AML-193 (cell line): ENCODE data around the gene SRGAP2.
"Not testable (repeated sequence)": the region's sequence is repeated elsewhere in the genome, so short reads cannot be mapped to it uniquely, and the experiment has no call there.

Source experiments
- DNase-seq, 2 experiments: peaks; one replicate each; lab custom pipeline; 2025; lab: John Stamatoyannopoulos, UW

Gene SRGAP2

DNA sequence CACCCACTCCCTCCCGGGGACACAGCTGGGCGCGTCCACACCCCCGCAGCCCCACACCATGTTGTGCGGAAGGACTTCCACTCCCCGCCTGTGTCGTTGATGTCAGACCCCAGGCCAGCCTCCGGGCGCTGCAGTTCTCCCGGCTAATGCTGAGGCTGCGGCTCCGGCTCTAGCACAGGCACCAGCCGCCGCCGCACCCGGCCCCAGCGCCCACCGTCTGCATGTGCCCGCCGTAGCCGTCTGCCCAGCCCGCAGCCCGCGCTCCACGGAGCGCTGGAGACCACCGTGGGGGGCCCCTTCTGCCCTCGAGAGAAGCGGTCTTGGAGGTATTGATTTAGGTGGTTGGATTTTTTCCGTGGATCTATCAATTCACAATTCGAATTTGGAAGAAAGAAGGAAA lies 2.2 kb downstream of the SRGAP2 start:
- not testable (repeated sequence) for DNase-seq

DNA sequence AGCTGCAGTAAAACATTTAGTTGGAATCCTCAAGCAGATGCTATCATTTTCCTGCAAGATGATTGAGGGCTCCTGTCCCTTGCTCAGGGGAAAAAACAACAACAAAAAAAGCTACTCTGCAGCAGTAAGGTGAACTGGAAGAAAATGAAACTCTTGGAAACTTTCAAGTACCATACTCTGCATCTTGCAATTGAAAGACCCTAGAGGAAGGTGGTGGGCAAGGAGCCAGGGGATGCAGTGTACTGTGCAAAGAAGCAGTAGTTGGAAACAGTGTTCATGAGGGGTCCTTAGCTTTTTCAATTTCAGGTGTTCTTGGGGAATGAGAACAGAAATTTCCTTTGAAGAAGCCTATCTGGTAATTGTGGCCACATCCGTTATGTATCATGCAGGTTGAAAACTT lies 7.5 kb downstream of the SRGAP2 start:
- DNase-seq, result not testable (repeated sequence)

DNA sequence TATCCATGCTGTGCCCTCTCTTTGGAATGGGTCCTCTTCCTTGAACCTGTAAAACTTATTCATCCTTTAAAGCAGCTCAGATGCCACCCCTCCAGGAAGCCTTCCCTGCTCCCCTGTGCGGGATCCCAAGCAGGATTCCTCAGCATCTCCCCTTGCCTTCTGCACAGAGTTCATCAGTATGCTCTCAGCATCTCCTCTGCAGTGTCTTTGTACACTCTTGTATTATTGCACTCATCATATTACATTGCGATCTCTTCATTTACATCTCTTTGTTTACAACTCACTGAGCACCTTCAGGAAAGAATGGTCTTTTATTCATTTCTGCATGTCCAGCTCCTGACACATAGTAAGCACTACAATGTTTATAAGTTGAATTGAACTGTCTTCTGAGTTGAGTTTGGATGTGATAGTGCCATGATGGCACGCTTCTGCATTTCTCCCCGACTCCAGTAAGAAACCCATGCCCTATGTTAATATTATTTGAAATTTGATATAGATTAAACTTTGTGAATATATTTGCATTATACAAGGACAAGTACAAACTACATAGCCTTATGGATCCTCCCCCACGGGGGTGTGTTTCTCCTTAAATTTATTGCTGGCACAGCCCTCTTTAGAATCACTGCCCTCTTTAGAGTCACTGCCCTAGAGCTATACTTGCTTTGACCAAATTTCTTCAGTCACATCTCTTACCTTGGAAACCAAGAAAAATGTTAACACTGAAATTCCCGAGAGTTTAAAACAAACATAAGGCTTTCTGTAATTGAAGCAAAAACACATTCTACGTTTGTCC lies 12.5 kb downstream of the SRGAP2 start:
- not testable (repeated sequence) for DNase-seq

DNA sequence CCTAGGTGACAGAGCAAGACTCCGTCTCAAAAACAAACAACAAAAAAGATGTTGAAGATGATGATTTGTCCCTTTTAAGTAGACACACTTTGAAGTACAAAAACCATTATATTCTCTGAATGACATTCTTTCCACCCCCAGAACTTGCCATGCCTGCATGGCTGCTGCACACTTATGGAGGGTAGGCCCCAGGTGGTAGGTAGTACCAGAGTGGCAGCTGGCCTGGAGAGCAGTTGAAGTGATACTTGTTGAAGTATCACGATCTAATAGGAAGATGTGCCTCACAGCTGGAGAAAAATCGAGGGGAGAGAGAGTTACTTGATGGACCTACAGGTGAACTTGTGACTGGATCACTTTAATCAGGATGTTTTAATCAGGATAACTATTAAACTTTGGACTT lies 14.9 kb downstream of the SRGAP2 start:
- DNase-seq, result not testable (repeated sequence)

DNA sequence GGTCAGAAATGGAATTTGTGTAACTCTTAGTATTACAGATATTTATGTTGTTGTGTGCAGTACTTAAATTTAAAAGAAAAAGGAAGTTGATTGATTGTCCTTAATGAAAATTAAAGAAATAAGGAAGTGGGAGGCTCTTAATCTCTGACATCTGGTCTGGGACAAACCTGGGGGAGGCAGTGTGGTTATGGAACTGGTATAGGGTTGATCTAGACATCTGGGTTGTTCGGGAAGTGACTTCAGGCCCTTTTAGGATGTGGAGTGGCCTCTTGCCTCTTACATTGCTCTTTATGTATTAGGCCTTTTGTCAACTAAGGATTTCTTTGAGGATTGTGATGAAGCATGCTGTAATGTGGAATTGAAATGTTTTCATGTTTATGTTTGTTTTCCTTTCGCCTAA lies 15.4 kb downstream of the SRGAP2 start:
- not testable (repeated sequence) for DNase-seq

DNA sequence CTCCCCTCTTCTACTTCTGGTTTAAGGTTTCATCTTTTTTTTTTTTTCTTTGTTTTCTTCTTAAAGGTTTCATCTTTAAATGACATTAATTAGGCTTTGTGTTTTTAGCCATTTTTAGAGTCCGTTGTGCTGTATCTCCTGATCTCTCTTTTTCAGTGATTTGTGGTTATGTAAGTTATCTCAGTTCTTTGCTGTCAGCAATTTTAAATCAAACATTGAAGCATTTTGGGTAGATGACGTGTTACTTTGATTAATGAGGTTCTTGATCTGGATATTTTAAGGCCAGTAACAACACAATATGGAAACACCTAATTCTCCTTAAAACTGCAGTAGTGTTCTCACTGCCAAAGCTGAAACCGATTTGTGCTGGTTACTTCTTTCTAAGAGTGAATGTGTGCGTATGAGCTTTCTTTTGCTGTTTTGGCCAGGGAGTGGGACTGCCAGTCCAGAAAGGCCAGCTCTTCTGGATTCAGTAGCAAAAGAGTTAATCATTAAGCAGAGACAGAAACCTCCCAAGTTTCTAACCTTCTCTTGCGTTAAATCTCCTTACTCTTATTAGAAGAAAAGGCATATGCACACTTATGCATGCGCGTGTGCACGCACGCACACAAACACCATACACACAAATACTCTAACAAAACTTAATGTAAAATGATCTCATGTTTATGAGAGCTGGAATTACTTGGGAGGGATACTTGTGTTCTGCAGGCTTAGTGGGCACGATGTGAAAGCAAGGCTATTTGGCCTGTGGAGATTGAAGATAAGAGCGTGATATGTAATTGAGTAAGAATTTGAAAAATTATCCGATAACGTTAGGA lies 16.4 kb downstream of the SRGAP2 start:
- DNase-seq, result not testable (repeated sequence)

DNA sequence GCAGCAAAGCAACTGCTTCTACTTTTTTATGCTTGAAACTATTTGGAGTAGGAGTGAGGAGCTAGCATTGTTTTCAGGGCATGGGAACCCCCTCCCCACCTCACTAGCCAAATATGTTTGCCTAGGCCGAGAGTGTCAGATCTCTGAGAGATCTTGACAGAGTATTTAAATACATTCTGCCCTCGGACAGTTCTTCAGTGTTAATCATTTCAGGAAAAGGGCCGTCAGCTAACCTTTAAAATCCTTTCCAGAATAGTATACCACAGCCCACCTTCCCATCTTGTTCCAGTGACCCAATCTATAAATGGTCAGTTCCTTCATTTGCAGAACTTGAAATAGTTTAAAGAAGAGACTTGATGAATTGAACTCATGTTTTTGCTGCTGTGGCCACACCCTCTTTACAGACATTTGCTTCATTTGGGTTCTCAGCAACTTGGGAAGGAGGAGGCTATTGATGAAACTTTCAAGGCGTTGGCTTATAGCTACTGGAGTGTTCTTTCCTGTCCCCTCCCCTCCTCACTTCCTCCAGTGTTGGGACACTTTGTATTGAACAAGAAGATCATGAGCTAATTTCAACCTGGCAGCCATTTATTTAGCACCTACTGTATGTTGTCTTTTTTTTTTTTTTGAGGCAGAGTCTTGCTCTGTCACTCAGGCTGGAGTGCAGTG lies 17.1 kb downstream of the SRGAP2 start:
- DNase-seq, result peak in 1 of 2 experiments; percentile 0

DNA sequence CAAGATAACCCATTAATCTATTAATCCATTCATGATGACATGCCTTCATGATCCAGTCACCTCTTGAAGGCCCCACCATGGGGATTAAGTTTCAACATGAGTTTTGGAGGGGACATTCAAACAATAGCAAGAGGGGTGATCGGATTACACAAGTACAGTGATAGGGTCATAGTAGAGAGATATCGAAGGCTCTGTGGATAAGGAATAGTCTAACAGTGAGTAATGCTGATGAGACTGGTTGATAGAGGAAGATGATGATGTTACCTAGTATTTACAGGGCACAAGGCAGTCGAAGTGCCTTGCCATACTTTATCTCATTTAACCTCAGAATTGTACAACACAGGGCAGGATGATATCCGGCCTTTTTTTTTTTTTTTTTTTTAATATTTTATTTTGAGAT lies 18.2 kb downstream of the SRGAP2 start:
- not testable (repeated sequence) for DNase-seq

DNA sequence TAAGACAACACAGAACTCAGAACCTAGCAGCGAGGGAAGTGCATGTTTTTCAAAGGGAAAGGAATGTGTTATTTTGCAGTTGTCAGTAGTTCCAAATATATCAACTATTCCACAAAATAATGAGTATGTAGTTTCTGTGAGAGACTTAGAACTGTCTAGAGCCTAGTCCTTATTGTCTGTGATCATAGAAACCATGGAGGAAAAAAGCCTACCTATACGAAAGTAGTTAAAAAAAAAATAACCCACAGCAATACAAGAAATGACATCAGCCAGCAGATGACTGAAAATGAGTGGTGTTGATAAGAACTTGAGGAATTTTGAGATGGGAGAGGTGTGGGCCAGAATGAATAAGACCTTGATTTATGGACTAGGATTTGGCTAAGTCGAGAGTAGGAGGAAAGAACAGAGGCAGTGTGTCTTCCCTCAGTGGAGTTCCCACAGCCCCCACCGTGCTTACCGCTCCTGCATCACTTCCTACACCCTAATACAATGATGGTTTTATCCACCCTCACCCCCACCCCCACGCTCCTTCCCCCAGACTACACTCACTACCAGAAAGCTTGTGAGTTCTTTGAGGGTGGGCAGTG lies 20.9 kb downstream of the SRGAP2 start:
- DNase-seq, result not testable (repeated sequence)

DNA sequence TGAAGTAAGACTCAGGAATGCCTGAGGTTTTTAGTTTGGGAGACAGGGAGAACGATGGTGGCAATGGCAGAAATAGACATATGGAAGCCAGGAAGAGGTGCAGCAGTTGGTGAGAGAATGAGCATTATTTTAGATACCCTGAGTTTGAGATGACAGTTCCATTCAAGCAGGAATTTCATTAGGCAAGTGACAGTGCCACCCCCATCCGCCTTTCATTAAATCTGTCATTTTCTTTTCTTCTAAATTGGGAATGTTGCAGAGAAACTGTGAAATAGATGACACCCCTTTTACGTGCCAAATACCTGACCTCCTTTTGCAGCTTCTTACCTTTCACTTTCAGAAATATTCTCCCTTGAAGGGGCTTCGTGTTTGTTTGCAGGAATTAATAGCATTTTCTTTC lies 22.0 kb downstream of the SRGAP2 start:
- not testable (repeated sequence) for DNase-seq

DNA sequence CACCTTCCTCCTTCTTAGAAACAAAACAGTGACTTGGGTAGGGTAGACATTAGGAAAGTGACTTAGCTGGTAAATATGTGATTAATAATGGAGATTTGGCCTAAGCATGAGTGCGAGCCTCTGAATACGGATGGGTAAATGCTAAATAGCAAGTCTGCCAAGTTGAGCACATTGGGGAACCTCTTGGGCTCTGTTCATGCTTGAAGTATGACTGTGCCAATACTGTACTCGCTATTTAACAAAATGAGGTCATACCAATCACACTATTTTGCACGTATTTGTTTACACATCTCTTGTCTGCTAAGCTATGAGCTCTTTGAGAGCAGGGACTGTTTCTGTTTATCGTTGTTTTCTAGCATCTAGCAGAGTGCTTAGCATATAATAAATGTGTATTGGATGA lies 23.5 kb downstream of the SRGAP2 start:
- not testable (repeated sequence) for DNase-seq

DNA sequence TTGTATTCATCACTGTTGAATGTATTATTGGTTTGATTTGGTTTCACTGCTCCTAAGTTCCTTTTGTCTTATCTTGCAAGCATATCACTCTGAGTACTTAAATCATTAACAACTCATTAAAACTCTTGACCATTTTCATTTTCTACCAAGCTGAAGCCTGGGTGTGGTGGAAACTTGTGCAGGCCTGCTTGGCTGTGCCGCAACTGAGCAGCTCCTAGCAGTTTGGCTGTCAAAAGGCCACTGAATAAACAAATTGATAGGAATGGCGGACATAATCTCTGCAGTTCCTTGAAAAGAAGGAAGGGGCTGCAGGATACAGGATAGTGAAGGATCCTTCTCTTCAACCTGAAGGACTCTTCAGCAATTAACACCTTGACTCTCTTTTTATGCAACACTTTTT lies 25.9 kb downstream of the SRGAP2 start:
- DNase-seq, result not testable (repeated sequence)

DNA sequence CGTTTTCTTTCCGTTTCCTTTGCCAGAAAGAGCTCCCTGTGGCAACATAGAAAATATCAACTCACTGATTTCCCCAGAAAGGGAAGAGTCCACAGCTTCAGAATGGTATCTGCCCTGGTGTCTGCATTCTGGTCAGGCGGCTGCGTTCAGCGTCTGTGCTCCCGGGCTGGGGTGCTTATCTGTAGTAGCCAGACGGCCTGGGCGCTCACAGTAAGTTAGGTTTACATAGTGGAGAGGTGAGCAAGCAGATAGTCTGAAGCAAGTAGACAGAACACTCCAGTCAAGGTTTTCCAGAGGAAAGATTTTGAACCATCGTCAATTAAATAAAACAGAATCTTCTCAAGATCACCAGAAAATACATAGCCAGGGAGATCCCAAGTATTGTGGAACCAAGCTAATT lies 28.6 kb downstream of the SRGAP2 start:
- not testable (repeated sequence) for DNase-seq

DNA sequence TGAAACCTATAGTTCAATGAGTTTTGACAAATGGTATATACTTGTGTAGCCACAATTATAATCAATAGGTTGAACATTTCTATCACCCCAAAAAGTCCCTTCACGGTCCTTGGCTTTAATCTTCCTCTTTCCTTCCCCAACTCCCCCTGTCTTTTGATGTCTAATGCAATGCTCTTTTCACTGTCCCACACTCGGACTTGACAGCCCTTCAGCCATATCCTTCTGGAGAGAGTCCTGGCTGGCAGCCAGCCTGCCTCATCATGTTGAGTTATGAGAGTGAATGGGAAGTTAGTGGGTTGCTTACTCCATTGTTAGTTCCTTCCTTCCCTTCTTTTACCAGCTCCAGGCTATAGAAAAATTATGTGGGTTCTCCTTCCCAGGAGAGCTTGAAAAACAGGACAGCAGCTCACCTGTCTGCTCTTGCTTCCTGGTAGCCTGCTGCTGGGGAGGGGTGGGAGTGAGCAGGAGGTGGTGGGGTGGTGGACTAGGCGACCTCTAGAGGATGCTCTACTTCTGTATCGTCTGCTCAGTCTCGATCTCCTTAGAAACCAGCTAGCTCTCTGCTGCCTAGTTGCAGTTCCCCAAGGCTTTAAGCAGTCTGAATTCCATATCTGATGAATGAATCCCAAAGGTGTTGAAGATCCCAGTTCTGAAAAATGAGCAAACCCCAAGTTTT lies 29.8 kb downstream of the SRGAP2 start:
- DNase-seq, result not testable (repeated sequence)

DNA sequence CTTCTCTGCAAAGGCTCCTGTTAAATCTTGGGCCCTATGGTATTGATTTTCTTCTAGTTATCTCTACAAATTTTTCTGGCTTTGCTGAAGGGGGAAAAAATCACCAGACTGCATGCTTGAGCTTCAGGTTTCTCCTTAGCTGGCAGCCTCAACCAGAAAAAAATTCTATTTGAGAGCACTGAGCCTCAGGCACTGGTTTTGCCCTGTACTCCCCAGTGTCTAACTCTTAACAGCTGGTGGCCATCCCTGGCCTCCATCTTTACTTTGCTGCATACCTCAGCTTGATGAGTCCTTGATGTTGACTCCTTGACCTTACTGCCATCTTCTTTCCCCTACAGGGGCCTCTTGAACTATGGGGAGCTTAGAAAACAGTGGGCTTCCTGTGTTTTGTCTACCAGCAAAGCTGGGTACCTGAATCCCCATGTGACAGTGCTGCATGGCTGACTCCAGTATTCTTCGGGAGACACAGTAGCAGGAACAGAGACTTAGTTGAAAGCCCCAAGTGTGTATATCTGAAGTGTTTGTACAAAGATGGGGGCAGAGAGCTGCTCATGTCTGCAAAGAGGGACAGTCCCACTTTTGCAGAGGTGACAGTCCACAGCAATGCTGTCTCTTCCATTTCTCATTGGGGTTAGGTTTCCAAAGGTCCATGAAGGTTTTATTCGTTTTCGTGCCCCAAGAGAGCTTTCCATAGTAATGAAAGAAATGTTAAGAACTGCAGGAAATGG lies 31.0 kb downstream of the SRGAP2 start:
- not testable (repeated sequence) for DNase-seq

DNA sequence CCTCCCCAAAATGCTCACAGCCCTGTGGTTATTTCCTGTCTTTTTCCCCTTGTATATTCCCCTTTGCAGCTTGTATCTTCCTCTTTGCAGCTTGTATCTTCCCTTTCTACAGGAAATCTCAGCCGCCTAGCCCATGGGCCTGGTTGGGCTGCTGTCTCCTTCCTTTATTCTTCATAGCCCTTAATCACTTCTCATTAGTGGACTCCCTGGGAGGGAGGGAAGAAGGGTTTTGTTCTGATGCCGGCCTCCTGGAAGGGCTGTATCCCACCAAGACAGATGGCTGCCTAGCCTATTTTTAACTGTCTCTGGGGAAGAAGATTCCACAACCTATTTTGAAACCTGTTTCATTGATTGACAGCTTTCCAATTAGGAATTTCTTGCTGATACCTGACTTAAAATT lies 31.8 kb downstream of the SRGAP2 start:
- not testable (repeated sequence) for DNase-seq

DNA sequence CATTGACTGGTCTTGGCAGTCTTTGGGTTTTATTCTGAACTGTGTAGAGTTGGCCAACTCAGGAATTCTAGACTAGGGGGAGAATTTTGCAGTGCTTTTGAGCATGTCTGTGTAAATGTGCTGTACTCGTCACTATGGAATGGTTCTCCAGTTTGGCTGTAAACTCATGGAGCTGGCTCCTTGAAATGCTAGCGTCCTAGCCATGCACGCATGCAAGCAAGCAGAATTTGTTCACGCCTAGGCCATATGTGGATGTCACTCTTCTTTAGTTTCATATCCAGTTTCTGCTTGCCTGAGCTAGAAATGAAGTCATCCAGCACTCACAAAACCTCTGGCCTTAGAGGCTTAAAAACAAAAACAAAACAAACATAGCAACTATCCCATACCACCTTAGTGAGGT lies 36.9 kb downstream of the SRGAP2 start:
- DNase-seq, result not testable (repeated sequence)

DNA sequence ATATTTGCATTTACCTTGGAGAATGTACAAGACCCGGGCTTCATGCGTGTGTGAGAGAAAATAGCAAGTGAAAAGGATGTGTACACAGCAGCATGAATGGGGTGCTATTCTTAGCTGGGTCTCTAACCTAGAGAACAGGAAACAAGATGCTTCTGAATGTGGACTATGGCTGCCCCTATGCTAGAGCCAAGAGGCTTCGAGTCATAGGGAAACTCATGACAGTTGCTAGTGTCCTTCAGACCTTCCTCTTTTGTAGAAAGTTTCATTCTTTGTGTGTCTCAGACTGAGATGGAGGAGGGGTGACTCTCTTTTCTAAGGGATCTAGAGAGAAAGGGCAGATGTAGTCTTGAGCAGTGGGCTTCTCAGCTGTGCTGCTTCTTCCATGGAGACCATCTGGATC lies 40.0 kb downstream of the SRGAP2 start:
- peak; percentile 17 to 27 for DNase-seq

DNA sequence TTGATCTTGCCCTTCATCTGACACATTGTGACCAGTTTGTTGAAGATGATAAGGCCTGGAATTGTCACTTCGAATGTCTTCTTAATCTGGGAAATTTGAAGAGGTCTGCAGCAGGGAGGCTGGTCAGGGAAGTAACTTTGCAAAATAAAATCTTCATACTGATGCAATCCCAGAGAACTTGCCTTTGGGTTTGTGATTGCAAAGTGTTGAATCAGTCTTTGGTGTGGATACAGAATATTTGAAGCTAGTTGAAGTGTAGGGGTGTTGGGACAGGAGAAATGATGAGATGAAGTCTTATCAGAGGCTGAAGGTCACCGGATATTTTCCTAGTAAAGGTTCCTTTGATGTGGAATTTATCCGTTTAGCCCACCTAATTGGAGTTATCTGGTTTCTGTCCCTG lies 42.1 kb downstream of the SRGAP2 start:
- DNase-seq, result not testable (repeated sequence)

DNA sequence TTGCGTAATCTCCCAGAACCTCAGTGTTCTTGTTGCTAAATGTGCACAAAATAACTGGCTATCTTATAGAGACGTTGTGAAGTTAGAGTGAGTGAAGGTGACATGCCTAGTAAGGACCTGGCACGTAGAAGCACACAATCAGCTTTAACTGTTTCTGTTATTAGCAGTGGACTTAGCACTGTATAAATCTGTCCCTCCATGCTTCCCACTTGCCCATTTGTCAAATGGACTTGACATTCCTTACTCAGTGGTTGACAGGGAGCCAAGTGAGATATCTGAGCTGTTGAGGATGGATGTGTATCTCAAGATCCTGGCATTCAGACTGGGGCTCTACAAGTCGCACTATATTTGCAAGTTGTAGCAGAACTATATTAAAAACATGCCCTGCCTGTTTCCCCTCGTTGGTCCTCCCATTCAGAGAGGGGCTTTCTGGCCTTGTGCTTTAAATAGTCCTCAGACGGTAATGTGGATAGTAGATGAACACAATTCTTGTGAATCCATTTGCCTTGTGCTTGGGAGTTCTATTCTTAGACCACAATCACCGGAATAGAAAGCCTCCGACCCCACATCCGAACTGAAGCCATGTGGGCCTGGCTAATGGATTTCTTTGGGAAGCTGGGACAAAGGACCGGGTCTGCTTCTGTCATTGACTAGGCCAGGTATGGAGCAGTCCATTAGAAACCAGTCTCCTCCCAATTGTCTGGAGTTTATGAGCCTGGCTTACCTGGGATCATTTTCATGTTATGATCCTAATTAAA lies 43.0 kb downstream of the SRGAP2 start:
- DNase-seq, result not testable (repeated sequence)
